ENCODE measurements around the gene AP2A1. TPM values are rescaled to one million over a fixed set of nuclear protein-coding genes. Genes with fewer than 3 reads are reported as not detected.

The AP2A1 gene
- total RNA-seq, 1 experiment from 2014 or later: 119 TPM

DNA sequence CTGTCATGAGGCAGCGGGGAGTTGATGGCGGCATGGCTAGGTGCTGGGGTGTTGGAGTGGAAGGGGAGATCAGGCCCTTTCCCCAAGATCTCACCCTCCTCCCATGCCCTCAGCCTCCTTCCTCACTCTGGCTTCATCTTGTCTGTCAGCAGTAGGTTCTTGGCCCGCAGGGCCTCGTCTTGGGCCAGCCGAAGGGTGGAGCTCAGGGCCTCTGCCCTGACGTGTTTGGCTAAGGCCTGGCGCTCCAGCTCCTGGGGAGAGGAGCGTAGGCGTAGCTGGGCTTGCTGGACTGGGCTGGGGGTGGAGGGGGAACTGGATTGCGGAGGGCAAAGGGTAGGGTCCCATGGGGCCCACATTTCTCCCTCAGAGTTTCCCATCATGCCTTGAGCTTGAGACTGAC is 26.9 kb upstream of the AP2A1 start:
- Mint-ChIP-seq H3K36me3 (no peaks in the 10 kb centered on the region), H3K4me1 (no peaks in the 10 kb centered on the region), H3K4me3 (no peak overlapping the region), H3K27ac (no peak overlapping the region), H3K27me3 (ENCODE audit: low read depth) (peaks cover 1% of the 10 kb centered on the region), H3K9me3 (0 out of 2 replicates have a peak, but pooled peaks cover 1% of the 10 kb centered on the region)
- POLR2A ChIA-PET: no interaction called here
- CTCF ChIA-PET: interaction anchor here (0.8 kb wide), 1 partner anchor 11 kb away, joined by 3 read pairs; no protein-coding TSS in a partner anchor
- no peak for TF ChIP-seq ETV6 (CRISPR knock-in tag; IDR thresholded peaks at IDR 0.05)
- TF ChIP-seq NFYB (CRISPR knock-in tag; conservative IDR thresholded peaks at IDR 0.05; ENCODE audit: low read depth): no peak
- TF ChIP-seq ZNF138 (CRISPR knock-in tag; conservative IDR thresholded peaks at IDR 0.05): no peak
- TF ChIP-seq ZBTB21 (CRISPR knock-in tag; IDR thresholded peaks at IDR 0.05; ENCODE audit: borderline replicate concordance): no peak
- no peak for TF ChIP-seq JAZF1 (CRISPR knock-in tag; IDR thresholded peaks at IDR 0.05)
- TF ChIP-seq SP1 (CRISPR knock-in tag; conservative IDR thresholded peaks at IDR 0.05): no peak
- TF ChIP-seq, protein P1, sequence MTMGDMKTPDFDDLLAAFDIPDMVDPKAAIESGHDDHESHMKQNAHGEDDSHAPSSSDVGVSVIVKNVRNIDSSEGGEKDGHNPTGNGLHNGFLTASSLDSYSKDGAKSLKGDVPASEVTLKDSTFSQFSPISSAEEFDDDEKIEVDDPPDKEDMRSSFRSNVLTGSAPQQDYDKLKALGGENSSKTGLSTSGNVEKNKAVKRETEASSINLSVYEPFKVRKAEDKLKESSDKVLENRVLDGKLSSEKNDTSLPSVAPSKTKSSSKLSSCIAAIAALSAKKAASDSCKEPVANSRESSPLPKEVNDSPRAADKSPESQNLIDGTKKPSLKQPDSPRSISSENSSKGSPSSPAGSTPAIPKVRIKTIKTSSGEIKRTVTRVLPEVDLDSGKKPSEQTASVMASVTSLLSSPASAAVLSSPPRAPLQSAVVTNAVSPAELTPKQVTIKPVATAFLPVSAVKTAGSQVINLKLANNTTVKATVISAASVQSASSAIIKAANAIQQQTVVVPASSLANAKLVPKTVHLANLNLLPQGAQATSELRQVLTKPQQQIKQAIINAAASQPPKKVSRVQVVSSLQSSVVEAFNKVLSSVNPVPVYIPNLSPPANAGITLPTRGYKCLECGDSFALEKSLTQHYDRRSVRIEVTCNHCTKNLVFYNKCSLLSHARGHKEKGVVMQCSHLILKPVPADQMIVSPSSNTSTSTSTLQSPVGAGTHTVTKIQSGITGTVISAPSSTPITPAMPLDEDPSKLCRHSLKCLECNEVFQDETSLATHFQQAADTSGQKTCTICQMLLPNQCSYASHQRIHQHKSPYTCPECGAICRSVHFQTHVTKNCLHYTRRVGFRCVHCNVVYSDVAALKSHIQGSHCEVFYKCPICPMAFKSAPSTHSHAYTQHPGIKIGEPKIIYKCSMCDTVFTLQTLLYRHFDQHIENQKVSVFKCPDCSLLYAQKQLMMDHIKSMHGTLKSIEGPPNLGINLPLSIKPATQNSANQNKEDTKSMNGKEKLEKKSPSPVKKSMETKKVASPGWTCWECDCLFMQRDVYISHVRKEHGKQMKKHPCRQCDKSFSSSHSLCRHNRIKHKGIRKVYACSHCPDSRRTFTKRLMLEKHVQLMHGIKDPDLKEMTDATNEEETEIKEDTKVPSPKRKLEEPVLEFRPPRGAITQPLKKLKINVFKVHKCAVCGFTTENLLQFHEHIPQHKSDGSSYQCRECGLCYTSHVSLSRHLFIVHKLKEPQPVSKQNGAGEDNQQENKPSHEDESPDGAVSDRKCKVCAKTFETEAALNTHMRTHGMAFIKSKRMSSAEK (CRISPR knock-in tag; IDR thresholded peaks at IDR 0.05; ENCODE audit: borderline replicate concordance): no peak
- TF ChIP-seq, protein P2, sequence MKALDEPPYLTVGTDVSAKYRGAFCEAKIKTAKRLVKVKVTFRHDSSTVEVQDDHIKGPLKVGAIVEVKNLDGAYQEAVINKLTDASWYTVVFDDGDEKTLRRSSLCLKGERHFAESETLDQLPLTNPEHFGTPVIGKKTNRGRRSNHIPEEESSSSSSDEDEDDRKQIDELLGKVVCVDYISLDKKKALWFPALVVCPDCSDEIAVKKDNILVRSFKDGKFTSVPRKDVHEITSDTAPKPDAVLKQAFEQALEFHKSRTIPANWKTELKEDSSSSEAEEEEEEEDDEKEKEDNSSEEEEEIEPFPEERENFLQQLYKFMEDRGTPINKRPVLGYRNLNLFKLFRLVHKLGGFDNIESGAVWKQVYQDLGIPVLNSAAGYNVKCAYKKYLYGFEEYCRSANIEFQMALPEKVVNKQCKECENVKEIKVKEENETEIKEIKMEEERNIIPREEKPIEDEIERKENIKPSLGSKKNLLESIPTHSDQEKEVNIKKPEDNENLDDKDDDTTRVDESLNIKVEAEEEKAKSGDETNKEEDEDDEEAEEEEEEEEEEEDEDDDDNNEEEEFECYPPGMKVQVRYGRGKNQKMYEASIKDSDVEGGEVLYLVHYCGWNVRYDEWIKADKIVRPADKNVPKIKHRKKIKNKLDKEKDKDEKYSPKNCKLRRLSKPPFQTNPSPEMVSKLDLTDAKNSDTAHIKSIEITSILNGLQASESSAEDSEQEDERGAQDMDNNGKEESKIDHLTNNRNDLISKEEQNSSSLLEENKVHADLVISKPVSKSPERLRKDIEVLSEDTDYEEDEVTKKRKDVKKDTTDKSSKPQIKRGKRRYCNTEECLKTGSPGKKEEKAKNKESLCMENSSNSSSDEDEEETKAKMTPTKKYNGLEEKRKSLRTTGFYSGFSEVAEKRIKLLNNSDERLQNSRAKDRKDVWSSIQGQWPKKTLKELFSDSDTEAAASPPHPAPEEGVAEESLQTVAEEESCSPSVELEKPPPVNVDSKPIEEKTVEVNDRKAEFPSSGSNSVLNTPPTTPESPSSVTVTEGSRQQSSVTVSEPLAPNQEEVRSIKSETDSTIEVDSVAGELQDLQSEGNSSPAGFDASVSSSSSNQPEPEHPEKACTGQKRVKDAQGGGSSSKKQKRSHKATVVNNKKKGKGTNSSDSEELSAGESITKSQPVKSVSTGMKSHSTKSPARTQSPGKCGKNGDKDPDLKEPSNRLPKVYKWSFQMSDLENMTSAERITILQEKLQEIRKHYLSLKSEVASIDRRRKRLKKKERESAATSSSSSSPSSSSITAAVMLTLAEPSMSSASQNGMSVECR (CRISPR knock-in tag; IDR thresholded peaks at IDR 0.05; ENCODE audit: borderline replicate concordance): no peak
- TF ChIP-seq ZNF317 (CRISPR knock-in tag; IDR thresholded peaks at IDR 0.05; ENCODE audit: borderline replicate concordance, low read depth): no peak
- TF ChIP-seq NR2C2 (CRISPR knock-in tag; IDR thresholded peaks at IDR 0.05): no peak
- no peak for TF ChIP-seq ZNF423 (CRISPR knock-in tag; IDR thresholded peaks at IDR 0.05)
- TF ChIP-seq, protein P3, sequence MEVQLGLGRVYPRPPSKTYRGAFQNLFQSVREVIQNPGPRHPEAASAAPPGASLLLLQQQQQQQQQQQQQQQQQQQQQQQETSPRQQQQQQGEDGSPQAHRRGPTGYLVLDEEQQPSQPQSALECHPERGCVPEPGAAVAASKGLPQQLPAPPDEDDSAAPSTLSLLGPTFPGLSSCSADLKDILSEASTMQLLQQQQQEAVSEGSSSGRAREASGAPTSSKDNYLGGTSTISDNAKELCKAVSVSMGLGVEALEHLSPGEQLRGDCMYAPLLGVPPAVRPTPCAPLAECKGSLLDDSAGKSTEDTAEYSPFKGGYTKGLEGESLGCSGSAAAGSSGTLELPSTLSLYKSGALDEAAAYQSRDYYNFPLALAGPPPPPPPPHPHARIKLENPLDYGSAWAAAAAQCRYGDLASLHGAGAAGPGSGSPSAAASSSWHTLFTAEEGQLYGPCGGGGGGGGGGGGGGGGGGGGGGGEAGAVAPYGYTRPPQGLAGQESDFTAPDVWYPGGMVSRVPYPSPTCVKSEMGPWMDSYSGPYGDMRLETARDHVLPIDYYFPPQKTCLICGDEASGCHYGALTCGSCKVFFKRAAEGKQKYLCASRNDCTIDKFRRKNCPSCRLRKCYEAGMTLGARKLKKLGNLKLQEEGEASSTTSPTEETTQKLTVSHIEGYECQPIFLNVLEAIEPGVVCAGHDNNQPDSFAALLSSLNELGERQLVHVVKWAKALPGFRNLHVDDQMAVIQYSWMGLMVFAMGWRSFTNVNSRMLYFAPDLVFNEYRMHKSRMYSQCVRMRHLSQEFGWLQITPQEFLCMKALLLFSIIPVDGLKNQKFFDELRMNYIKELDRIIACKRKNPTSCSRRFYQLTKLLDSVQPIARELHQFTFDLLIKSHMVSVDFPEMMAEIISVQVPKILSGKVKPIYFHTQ (CRISPR knock-in tag; IDR thresholded peaks at IDR 0.05): no peak
- TF ChIP-seq, protein P4, sequence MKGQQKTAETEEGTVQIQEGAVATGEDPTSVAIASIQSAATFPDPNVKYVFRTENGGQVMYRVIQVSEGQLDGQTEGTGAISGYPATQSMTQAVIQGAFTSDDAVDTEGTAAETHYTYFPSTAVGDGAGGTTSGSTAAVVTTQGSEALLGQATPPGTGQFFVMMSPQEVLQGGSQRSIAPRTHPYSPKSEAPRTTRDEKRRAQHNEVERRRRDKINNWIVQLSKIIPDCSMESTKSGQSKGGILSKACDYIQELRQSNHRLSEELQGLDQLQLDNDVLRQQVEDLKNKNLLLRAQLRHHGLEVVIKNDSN (CRISPR knock-in tag; IDR thresholded peaks at IDR 0.05): no peak
- no peak for ATAC-seq
- DNase-seq (ENCODE audit: low spot score): no peak
